Inferior parietal cortex (tissue), 1 donor: ENCODE results near the gene PYROXD2.
A peak's percentile ranks its signal among the peaks of the same experiment; 100 is the strongest.
"Not testable (repeated sequence)": the region's sequence is repeated elsewhere in the genome, so short reads cannot be mapped to it uniquely, and the experiment has no call there.

Experiments used
- DNase-seq: peaks from one replicate; pipeline ENCODE4 v3.0.0-alpha.2; 2016; ENCODE audit errors: extremely low spot score

The PYROXD2 gene

GRCh38 chr10:98391065-98391464 is 23.9 kb downstream of the PYROXD2 start:
- DNase-seq, result no peak

GRCh38 chr10:98390406-98390805 is 24.6 kb downstream of the PYROXD2 start:
- DNase-seq, result no peak

- no peak for DNase-seq
Measured at GRCh38 chr10:98389398-98389797, 25.6 kb downstream of the PYROXD2 start.

- DNase-seq, result no peak
Measured at GRCh38 chr10:98388101-98388655, 26.8 kb downstream of the PYROXD2 start.

- no peak for DNase-seq
Measured at GRCh38 chr10:98384531-98385133, 30.4 kb downstream of the PYROXD2 start.

GRCh38 chr10:98383869-98384268 is 31.1 kb downstream of the PYROXD2 start:
- DNase-seq, result no peak

GRCh38 chr10:98383134-98383667 is 31.8 kb downstream of the PYROXD2 start:
- DNase-seq, result not testable (repeated sequence)

GRCh38 chr10:98382691-98383101 is 32.3 kb downstream of the PYROXD2 start:
- no peak for DNase-seq

GRCh38 chr10:98380493-98381339 is 34.3 kb downstream of the PYROXD2 start:
- DNase-seq, result no peak

- no peak for DNase-seq
Measured at GRCh38 chr10:98378722-98379121, 36.3 kb downstream of the PYROXD2 start.

- DNase-seq, result no peak
Measured at GRCh38 chr10:98377536-98377935, 37.4 kb downstream of the PYROXD2 start.

GRCh38 chr10:98377001-98377400 is 38.0 kb downstream of the PYROXD2 start:
- DNase-seq, result no peak

- no peak for DNase-seq
Measured at GRCh38 chr10:98376485-98376884, 38.5 kb downstream of the PYROXD2 start.

- no peak for DNase-seq
Measured at GRCh38 chr10:98374217-98374985, 40.6 kb downstream of the PYROXD2 start.

- DNase-seq, result no peak
Measured at GRCh38 chr10:98373260-98374040, 41.5 kb downstream of the PYROXD2 start.

- DNase-seq, result no peak
Measured at GRCh38 chr10:98370831-98371820, 43.9 kb downstream of the PYROXD2 start.

GRCh38 chr10:98369801-98370200 is 45.2 kb downstream of the PYROXD2 start:
- no peak for DNase-seq

- no peak for DNase-seq
Measured at GRCh38 chr10:98368644-98369043, 46.3 kb downstream of the PYROXD2 start.

- DNase-seq, result peak; percentile 64
Measured at GRCh38 chr10:98367604-98368451, 47.2 kb downstream of the PYROXD2 start.
